ENCODE data around the gene CENPB.
A peak's percentile ranks its signal among the peaks of the same experiment; 100 is the strongest.

CENPB gene

GRCh38 chr20:3823881-3824280 is 37.3 kb upstream of the CENPB start:
- TF ChIP-seq CTCF (IDR thresholded peaks at IDR 0.05; ENCODE audit: low read depth, low read length) = no peak
- no peak overlapping the region for H3K4me3 ChIP-seq (ENCODE audit: low read depth, low read length)
- peaks cover 12% of the 10 kb centered on the region for H3K4me1 ChIP-seq
- H3K36me3 ChIP-seq = peaks cover 8% of the 10 kb centered on the region
- DNase-seq = no peak
- no peaks in the 10 kb centered on the region for H3K27me3 ChIP-seq
- no peaks in the 10 kb centered on the region for H3K9me3 ChIP-seq

- H3K4me3 ChIP-seq (ENCODE audit: low read depth, low read length) = no peak overlapping the region
- H3K27me3 ChIP-seq = no peaks in the 10 kb centered on the region
- H3K9me3 ChIP-seq = no peaks in the 10 kb centered on the region
- TF ChIP-seq CTCF (IDR thresholded peaks at IDR 0.05; ENCODE audit: low read depth, low read length) = no peak
- DNase-seq = no peak
- H3K36me3 ChIP-seq = peaks cover 8% of the 10 kb centered on the region
- peaks cover 18% of the 10 kb centered on the region for H3K4me1 ChIP-seq
Measured at GRCh38 chr20:3821996-3822395, 35.5 kb upstream of the CENPB start.

GRCh38 chr20:3820901-3821727 is 34.6 kb upstream of the CENPB start:
- H3K4me1 ChIP-seq = peaks cover 18% of the 10 kb centered on the region
- no peak for DNase-seq
- H3K27me3 ChIP-seq = no peaks in the 10 kb centered on the region
- TF ChIP-seq CTCF (IDR thresholded peaks at IDR 0.05; ENCODE audit: low read depth, low read length) = no peak
- H3K36me3 ChIP-seq = peaks cover 8% of the 10 kb centered on the region
- peak overlapping the region; percentile 78 for H3K4me3 ChIP-seq (ENCODE audit: low read depth, low read length)
- no peaks in the 10 kb centered on the region for H3K9me3 ChIP-seq

GRCh38 chr20:3820048-3820900 is 33.7 kb upstream of the CENPB start, which contains the start of gene AP5S1:
TSS of gene AP5S1 (plus strand) at chr20:3820547. CDS start at chr20:3822118, 1,571 bp downstream.
- H3K27me3 ChIP-seq = no peaks in the 10 kb centered on the region
- peaks cover 8% of the 10 kb centered on the region for H3K36me3 ChIP-seq
- TF ChIP-seq CTCF (IDR thresholded peaks at IDR 0.05; ENCODE audit: low read depth, low read length) = peak; percentile 83
- peaks cover 15% of the 10 kb centered on the region for H3K4me1 ChIP-seq
- peak; percentile 98 for DNase-seq
- peak within 1 kb of the TSS; percentile 78 for H3K4me3 ChIP-seq (ENCODE audit: low read depth, low read length)
- H3K9me3 ChIP-seq = no peaks in the 10 kb centered on the region

DNA sequence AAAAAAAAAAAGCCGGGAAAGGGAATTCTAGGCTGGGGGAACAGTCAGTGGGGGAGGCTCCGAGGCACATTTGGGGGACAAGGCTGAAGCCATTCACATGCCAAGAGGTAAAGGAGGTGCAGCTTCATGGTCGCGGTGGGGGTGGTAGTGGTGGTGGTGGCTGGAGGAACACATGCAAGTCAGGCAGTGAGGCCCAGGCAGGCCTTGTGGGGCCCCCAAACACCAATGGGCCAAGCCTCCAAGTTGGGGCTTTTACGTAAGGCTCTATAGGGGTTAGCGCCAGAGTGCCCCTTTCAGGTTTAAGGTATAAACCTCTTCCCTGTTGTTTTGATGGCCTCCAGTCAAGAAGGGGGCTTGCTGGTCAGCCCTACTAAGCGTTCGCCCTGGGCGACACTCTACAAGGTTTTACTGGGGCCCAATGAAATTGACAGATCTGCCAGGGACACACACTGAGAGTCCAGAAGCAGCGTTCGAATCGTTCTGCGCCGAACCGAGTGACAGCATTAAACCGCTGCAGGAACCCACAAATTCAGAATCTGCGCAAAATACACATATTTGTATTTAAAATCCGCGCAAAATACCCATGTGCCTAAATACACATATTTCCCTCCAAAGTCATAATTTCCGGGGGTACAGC is 33.0 kb upstream of the CENPB start:
- H3K4me1 ChIP-seq = peaks cover 11% of the 10 kb centered on the region
- peaks cover 8% of the 10 kb centered on the region for H3K36me3 ChIP-seq
- TF ChIP-seq CTCF (IDR thresholded peaks at IDR 0.05; ENCODE audit: low read depth, low read length) = no peak
- peak overlapping the region; percentile 78 for H3K4me3 ChIP-seq (ENCODE audit: low read depth, low read length)
- no peaks in the 10 kb centered on the region for H3K9me3 ChIP-seq
- no peaks in the 10 kb centered on the region for H3K27me3 ChIP-seq
- DNase-seq = no peak

Data from BE2C (cell line).